Fibroblast of lung (primary cell): Measurements from ENCODE around the gene PHLDB1. TPM values are rescaled to one million over a fixed set of nuclear protein-coding genes. Genes with fewer than 3 reads are reported as not detected.
"Not testable (repeated sequence)": the region's sequence is repeated elsewhere in the genome, so short reads cannot be mapped to it uniquely, and the experiment has no call there.

Source experiments
- DNase-seq, 2 donors: peaks; one replicate each; pipeline versions ENCODE4 v3.0.0 to v3.0.0-alpha.2; 2010; ENCODE audit warnings: low read depth in 2 of 2
- H2AFZ ChIP-seq: 2 replicates; pipeline ENCODE4 v1.5.1; 2012; ENCODE audit warnings: low read length, control low read depth, inconsistent platforms
- H3K27ac ChIP-seq: 2 replicates; pipeline ENCODE4 v1.5.1; 2011; ENCODE audit warnings: low read length, control low read depth; ENCODE audit not compliant: insufficient read depth
- H3K27me3 ChIP-seq: 2 replicates; pipeline ENCODE4 v1.5.1; 2011; ENCODE audit warnings: mild to moderate bottlenecking, low read length; ENCODE audit not compliant: control insufficient read depth, insufficient read depth
- H3K36me3 ChIP-seq: 2 replicates; pipeline ENCODE4 v1.5.1; 2011; ENCODE audit warnings: low read length; ENCODE audit not compliant: control insufficient read depth, insufficient read depth
- H3K4me1 ChIP-seq: 2 replicates; pipeline ENCODE4 v1.5.1; 2011; ENCODE audit warnings: low read length; ENCODE audit not compliant: control insufficient read depth, insufficient read depth; ENCODE audit errors: extremely low read depth
- H3K4me2 ChIP-seq: 2 replicates; pipeline ENCODE4 v1.5.1; 2011; ENCODE audit warnings: low read length, control low read depth; ENCODE audit not compliant: insufficient read depth; ENCODE audit errors: extremely low read depth
- H3K4me3 ChIP-seq, 4 experiments: fragments of 200-600 bp in 1 of 4; sonication (generic) in 1 of 4; replicated peaks in 1 of 4; 2 replicates each; pipeline ENCODE4 v1.5.1; 2011 to 2016; ENCODE audit warnings: low read length in 4 of 4, low read depth in 3 of 4, mild to moderate bottlenecking in 3 of 4, control low read depth in 2 of 4, inconsistent platforms in 1 of 4, mixed read lengths in 1 of 4; ENCODE audit not compliant: insufficient read depth in 1 of 4; ENCODE audit errors: control extremely low read depth in 1 of 4
- H3K79me2 ChIP-seq: 2 replicates; pipeline ENCODE4 v1.5.1; 2012; ENCODE audit warnings: mild to moderate bottlenecking, low read length, inconsistent platforms; ENCODE audit not compliant: control insufficient read depth, insufficient read depth
- H3K9ac ChIP-seq: 2 replicates; pipeline ENCODE4 v1.5.1; 2011; ENCODE audit warnings: mild to moderate bottlenecking, low read length, control low read depth; ENCODE audit not compliant: insufficient read depth
- H3K9me3 ChIP-seq: 2 replicates; pipeline ENCODE4 v1.5.1; 2012; ENCODE audit warnings: low read depth, low read length; ENCODE audit not compliant: control insufficient read depth, insufficient read depth
- H4K20me1 ChIP-seq: 2 replicates; pipeline ENCODE4 v1.5.1; 2011; ENCODE audit warnings: low read length; ENCODE audit not compliant: control insufficient read depth, insufficient read depth; ENCODE audit errors: extremely low read depth
- CTCF ChIP-seq, 2 donors: IDR thresholded peaks in 1 of 2; conservative IDR thresholded peaks in 1 of 2; 1 replicate in 1 of 2; 2 replicates in 1 of 2; pipeline ENCODE4 v1.5.1; 2011 to 2012; ENCODE audit warnings: low read length in 2 of 2, control low read depth in 1 of 2, inconsistent platforms in 1 of 2, low read depth in 1 of 2, mild to moderate bottlenecking in 1 of 2
- EZH2 ChIP-seq: IDR thresholded peaks from 2 replicates; pipeline ENCODE4 v1.5.1; 2012; ENCODE audit warnings: low read length, control low read depth, mild to moderate bottlenecking; ENCODE audit errors: missing control alignments
- polyA plus RNA-seq, 2 donors: library from polyadenylated mRNA; depleted of rRNA in 1 of 2; stranded (reverse) in 1 of 2; unstranded in 1 of 2; fragments of >200 nt; gene quantifications; 2 replicates each; pipeline ENCODE4 v1.2.1, GENCODE V29; 2011 to 2012; ENCODE audit warnings: missing spikeins in 1 of 2
- total RNA-seq: library from RNA; depleted of rRNA; stranded (reverse); fragments of >200 nt; gene quantifications from 2 replicates; pipeline ENCODE4 v1.2.1, GENCODE V29; 2014

PHLDB1 gene
- total and polyA plus RNA-seq, 2 donors (not counting 1 experiment from before 2014, with no cell fraction given), result 51.4 to 59.0 TPM

DNA sequence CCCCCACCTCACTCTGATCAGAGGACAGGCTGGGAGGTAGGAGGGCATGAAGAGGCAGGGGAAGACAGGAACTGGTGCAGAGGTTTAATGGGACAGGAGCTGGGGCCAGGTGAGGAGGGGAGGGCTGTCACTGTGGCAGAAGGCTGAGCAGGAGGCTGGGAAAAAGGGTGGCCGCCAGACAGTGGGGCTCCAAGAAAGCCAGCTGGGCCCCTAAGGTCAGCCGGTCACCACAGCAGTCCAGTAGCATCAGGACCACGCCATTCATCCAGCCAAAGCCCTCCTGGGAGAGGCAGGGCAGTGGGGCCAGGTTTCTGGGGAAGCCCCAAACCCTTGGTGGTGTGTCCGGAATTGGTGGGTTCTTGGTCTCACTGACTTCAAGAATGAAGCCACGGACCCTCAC lies 80.5 kb downstream of the PHLDB1 start:
- H3K79me2 ChIP-seq, result no peaks in the 10 kb centered on the region
- peaks cover 7% of the 10 kb centered on the region for H3K27me3 ChIP-seq
- no peak overlapping the region for H3K4me3 ChIP-seq
- no peak overlapping the region for H2AFZ ChIP-seq
- no peaks in the 10 kb centered on the region for H3K9me3 ChIP-seq
- H3K9ac ChIP-seq, result no peak overlapping the region
- H4K20me1 ChIP-seq, result no peaks in the 10 kb centered on the region
- no peak overlapping the region for H3K27ac ChIP-seq
- DNase-seq, result no peak
- no peak overlapping the region for H3K4me2 ChIP-seq
- H3K4me1 ChIP-seq, result peaks cover 12% of the 10 kb centered on the region
- TF ChIP-seq EZH2, result no peak
- no peak for TF ChIP-seq CTCF (conservative IDR thresholded peaks at IDR 0.05 in 1 of 2, IDR thresholded peaks at IDR 0.05 in 1 of 2; ENCODE audit: low read depth in 1 of 2, low read length in 2 of 2)
- H3K36me3 ChIP-seq, result no peaks in the 10 kb centered on the region

DNA sequence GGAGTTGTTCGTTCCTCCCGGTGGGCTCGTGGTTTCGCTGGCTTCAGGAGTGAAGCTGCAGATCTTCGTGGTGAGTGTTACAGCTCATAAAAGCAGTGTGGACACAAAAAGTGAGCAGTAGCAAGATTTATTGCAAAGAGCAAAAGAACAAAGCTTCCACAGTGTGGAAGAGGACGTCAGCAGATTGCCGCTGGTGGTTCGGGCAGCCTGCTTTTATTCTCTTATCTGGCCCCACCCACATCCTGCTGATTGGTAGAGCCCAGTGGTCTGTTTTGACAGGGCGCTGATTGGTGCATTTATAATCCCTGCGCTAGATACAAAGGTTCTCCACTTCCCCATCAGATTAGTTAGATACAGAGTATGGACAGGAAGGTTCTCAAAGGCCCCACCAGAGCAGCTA lies 80.9 kb downstream of the PHLDB1 start:
- not testable (repeated sequence) for H3K27me3 ChIP-seq, H3K9me3 ChIP-seq, H3K9ac ChIP-seq, H3K79me2 ChIP-seq, H2AFZ ChIP-seq, H3K4me3 ChIP-seq, H3K4me2 ChIP-seq, DNase-seq, H3K27ac ChIP-seq, H3K36me3 ChIP-seq, H4K20me1 ChIP-seq
- peaks cover 12% of the 10 kb centered on the region for H3K4me1 ChIP-seq

DNA sequence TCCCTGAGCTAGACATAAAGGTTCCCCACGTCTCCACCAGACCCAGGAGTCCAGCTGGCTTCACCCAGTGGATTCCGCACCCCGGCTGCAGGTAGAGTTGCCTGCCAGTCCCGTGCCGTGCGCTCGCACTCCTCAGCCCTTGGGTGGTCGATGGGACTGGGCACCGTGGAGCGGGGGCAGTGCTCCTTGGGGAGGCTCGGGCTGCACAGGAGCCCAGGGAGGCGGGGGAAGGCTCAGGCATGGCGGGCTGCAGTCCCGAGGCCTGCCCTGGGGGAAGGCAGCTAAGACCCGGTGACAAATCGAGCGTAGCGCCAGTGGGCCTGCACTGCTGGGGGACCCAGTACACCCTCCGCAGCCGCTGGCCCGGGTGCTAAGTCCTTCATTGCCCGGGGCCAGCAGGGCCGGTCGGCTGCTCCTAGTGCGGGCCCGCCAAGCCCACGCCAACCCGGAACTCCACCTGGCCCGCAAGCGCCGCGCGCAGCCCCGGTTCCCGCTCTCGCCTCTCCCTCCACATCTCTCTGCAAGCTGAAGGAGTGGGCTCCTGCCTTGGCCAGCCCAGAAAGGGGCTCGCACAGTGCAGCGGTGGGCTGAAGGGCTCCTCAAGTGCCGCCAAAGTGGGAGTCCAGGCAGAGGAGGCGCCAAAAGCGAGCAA lies 81.6 kb downstream of the PHLDB1 start:
- no peaks in the 10 kb centered on the region for H3K79me2 ChIP-seq
- H3K4me2 ChIP-seq, result peak overlapping the region; percentile 64
- H2AFZ ChIP-seq, result peak overlapping the region; percentile 75

More for the DNA sequence above, 81.6 kb downstream of the PHLDB1 start:
- H3K4me3 ChIP-seq, result no peak overlapping the region
- DNase-seq, result no peak
- H3K9me3 ChIP-seq, result no peaks in the 10 kb centered on the region
- H3K27me3 ChIP-seq, result peaks cover 7% of the 10 kb centered on the region
- H3K4me1 ChIP-seq, result peaks cover 12% of the 10 kb centered on the region
- H3K36me3 ChIP-seq, result no peaks in the 10 kb centered on the region
- no peak overlapping the region for H3K27ac ChIP-seq
- no peak overlapping the region for H3K9ac ChIP-seq
- H4K20me1 ChIP-seq, result no peaks in the 10 kb centered on the region
- TF ChIP-seq CTCF (conservative IDR thresholded peaks at IDR 0.05 in 1 of 2, IDR thresholded peaks at IDR 0.05 in 1 of 2; ENCODE audit: low read depth in 1 of 2, low read length in 2 of 2) (no peak), EZH2 (no peak)
